ENCODE measurements around the gene CCL18. TPM values are rescaled to one million over a fixed set of nuclear protein-coding genes. Genes with fewer than 3 reads are reported as not detected.
"Not testable (repeated sequence)": the region's sequence is repeated elsewhere in the genome, so short reads cannot be mapped to it uniquely, and the experiment has no call there.

The CCL18 gene, protein sequence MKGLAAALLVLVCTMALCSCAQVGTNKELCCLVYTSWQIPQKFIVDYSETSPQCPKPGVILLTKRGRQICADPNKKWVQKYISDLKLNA
- total RNA-seq: not detected in 2 replicates

DNA sequence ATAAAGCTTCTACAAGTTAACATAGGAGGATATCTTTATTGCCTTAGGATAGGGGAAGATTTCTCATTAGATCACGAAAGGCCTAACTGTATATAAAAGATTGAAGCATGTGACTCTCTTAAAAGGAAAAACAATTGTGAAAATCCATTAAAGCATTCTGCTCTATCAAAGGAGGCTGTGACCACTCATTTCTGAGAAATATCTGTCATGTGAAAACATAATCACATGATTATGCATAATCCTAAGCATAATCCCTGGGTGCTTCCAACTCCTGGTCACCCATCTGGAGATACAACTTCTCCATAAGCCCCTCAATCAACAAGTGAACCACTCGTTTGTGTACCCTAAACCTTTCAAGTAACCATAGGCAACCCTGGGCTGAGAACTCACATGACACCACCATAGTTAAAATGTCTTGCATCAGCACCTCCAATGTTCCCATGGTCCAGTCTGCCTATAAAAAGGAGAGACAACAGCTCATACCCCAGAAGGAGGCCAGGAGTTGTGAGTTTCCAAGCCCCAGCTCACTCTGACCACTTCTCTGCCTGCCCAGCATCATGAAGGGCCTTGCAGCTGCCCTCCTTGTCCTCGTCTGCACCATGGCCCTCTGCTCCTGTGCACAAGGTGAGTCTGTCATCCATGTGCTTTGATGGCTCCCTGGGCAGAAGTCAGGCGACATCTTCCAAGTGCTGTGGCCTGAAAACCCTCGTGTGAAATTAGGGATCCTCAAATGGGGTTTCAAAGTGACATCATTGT, at the start of gene CCL18:
CCL18 (plus strand) TSS at position 487 of the 756 bp plus-strand sequence; CDS start at position 558, 71 bp downstream.
- Mint-ChIP-seq H3K27me3 (ENCODE audit: low read depth) (peaks cover 41% of the 10 kb centered on the region), H3K4me3 (ENCODE audit: low read depth) (no peak within 1 kb of the TSS), H3K27ac (no peak within 1 kb of the TSS), H3K4me1 (ENCODE audit: low read depth) (no peaks in the 10 kb centered on the region), H3K9me3 (no peaks in the 10 kb centered on the region), H3K36me3 (ENCODE audit: low read depth) (no peaks in the 10 kb centered on the region)
- no peak for DNase-seq (ENCODE audit: low spot score)
- intact Hi-C loops (cut with micrococcal nuclease): no loop called here

- intact Hi-C loops (cut with micrococcal nuclease): no loop called here
- Mint-ChIP-seq H3K27ac (no peak overlapping the region), H3K9me3 (no peaks in the 10 kb centered on the region), H3K4me3 (ENCODE audit: low read depth) (no peak overlapping the region), H3K27me3 (ENCODE audit: low read depth) (peaks cover 23% of the 10 kb centered on the region), H3K4me1 (ENCODE audit: low read depth) (no peaks in the 10 kb centered on the region), H3K36me3 (ENCODE audit: low read depth) (no peaks in the 10 kb centered on the region)
- no peak for DNase-seq (ENCODE audit: low spot score)
Measured at GRCh38 chr17:36014946-36015345, 49.1 kb upstream of the CCL18 start.

DNA sequence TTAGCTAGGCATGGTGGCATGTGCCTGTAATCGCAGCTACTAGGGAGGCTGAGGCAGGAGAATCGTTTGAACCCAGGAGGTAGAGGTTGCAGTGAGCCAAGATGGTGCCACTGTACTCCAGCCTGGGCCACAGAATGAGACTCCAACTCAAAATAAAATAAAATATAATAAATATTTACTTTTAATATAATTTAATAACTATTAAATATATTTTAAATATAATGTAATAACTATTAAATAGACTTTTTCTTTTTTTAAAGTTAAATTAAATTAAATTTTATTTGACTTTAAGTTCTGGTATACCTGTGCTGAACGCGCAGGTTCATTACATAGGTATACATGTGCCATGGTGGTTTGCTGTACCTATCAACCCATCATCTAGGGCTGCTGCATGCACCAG, 48.2 kb upstream of the CCL18 start:
- H3K4me1 Mint-ChIP-seq (ENCODE audit: low read depth); H3K9me3 Mint-ChIP-seq; H3K4me3 Mint-ChIP-seq (ENCODE audit: low read depth); intact Hi-C loops (cut with micrococcal nuclease); DNase-seq (ENCODE audit: low spot score); H3K27ac Mint-ChIP-seq; H3K36me3 Mint-ChIP-seq (ENCODE audit: low read depth): not testable (repeated sequence)
- H3K27me3 Mint-ChIP-seq (ENCODE audit: low read depth): peaks cover 28% of the 10 kb centered on the region

DNA sequence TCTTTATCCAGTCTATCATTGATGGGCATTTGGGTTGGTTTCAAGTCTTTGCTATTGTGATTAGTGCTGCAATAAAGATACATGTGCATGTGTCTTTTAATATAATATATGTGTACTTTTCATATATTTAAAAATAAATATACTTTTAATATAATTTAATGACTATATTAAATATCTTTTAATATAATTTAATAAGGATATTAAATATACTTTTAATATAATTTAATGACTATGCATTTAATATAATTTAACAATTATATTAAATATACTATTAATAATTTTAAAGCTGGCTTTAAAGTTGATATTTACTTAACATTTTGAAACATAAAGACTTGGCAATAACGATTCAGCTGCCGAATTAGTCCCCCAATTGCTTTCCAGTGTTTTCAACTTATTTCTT, 47.5 kb upstream of the CCL18 start:
- no peaks in the 10 kb centered on the region for H3K36me3 Mint-ChIP-seq (ENCODE audit: low read depth)
- H3K27me3 Mint-ChIP-seq (ENCODE audit: low read depth): peaks cover 31% of the 10 kb centered on the region
- no peak for DNase-seq (ENCODE audit: low spot score)
- no peaks in the 10 kb centered on the region for H3K9me3 Mint-ChIP-seq
- no peak overlapping the region for H3K4me3 Mint-ChIP-seq (ENCODE audit: low read depth)
- intact Hi-C loops (cut with micrococcal nuclease): no loop called here
- no peak overlapping the region for H3K27ac Mint-ChIP-seq
- no peaks in the 10 kb centered on the region for H3K4me1 Mint-ChIP-seq (ENCODE audit: low read depth)

DNA sequence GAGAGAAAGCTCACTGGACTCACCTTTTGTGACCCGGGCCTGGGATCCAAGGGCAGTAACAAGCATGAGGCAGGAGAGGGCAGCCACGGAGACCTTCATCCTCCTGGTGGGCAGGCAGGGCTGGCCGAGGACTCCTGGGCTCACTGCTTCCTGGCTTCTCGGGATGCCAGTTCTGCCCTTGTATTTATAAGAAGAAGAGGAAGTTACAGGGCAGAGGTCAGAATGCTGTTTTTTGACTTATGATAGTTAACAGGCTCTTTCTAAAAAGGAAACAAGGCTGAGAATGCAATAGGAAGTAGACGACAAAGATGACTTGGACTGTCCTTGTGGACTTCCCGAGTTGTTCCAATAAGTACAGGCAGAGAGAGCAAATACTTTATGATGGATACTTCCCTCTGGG, 46.3 kb upstream of the CCL18 start, which contains the start of gene CCL23:
CCL23 (minus strand) TSS at position 174 of the 400 bp plus-strand sequence; CDS start at position 99, 75 bp downstream.
- no peak within 1 kb of the TSS for H3K27ac Mint-ChIP-seq
- no peaks in the 10 kb centered on the region for H3K36me3 Mint-ChIP-seq (ENCODE audit: low read depth)
- H3K27me3 Mint-ChIP-seq (ENCODE audit: low read depth): peaks cover 38% of the 10 kb centered on the region
- no peaks in the 10 kb centered on the region for H3K9me3 Mint-ChIP-seq
- DNase-seq (ENCODE audit: low spot score): no peak
- intact Hi-C loops (cut with micrococcal nuclease): no loop called here
- H3K4me3 Mint-ChIP-seq (ENCODE audit: low read depth): no peak within 1 kb of the TSS
- H3K4me1 Mint-ChIP-seq (ENCODE audit: low read depth): no peaks in the 10 kb centered on the region

DNA sequence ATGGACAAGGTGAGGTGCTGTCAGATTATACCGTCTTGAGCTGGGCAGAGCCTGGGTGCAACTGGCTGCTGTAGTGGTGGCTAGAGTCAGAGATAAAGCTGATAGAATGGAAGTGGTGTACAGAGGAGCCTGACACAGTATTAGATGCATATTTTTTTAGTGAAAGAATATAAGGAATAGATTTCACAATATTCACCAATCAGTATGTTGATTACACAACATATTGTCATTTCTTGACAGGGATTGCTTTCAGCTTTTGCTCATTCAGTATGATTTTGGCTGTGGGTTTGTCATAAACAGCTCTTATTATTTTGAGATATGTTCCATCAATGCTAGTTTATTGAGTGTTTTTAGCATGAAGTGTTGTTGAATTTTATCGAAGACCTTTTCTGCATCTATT, 44.6 kb upstream of the CCL18 start:
- Mint-ChIP-seq H3K9me3 (no peaks in the 10 kb centered on the region), H3K27me3 (ENCODE audit: low read depth) (peaks cover 33% of the 10 kb centered on the region), H3K4me1 (ENCODE audit: low read depth) (no peaks in the 10 kb centered on the region), H3K27ac (no peak overlapping the region), H3K36me3 (ENCODE audit: low read depth) (no peaks in the 10 kb centered on the region), H3K4me3 (ENCODE audit: low read depth) (no peak overlapping the region)
- intact Hi-C loops (cut with micrococcal nuclease): no loop called here
- DNase-seq (ENCODE audit: low spot score): no peak

DNA sequence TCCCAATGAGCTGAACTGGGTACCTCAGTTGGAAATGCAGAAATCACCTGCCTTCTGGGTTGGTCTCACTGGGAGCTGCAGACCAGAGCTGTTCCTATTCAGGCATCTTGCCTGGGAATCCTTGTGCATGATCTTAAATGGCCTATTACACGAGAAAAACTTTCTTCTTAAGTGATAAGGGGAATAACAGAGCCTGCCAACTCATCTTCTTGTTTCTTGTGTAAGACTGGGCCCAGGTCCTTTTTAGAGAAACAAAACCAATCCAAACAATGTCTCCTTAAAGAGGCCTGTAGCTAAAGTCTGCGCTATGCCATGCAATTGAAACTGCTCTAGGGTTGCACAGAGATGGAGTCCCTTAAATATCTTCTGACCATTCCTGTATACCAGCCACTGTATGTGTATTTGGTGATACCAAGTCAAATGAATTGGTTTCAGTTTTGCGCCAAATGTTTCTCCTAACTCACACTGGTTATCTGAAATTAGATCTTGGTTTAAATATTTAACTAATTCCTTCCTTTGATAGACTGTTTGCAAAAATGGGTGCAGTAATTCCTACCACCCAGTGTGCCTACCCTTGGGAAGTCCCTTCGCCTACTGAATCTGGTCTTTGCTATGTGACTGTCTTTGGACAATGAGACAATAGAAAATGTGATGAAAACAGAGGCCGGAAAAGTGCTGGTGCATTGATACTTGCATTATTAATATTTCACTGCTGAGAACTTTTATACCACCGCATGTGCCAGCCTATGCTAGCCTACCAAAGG, 39.8 kb upstream of the CCL18 start:
- no peak for DNase-seq (ENCODE audit: low spot score)

DNA sequence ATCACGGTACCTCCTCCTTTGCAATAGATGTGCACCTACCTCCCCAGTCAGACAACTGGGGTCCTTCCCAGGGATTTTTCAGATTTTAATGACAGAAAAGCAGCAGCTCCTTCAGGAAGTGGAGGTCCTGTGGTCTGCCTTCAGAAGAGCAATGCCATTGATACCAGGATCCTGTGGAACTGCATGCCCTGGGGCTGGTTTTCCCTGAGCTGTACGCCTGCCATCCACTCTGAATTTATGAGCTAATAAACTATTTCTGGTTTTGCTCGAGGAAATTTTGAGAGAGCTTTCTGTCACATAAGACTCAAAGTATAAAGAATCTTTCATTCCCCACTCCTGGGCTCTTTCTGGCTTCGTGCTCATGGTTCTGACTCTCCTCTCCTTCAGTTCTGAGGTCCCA, 36.3 kb upstream of the CCL18 start:
- no peaks in the 10 kb centered on the region for H3K36me3 Mint-ChIP-seq (ENCODE audit: low read depth)
- H3K9me3 Mint-ChIP-seq: no peaks in the 10 kb centered on the region
- intact Hi-C loops (cut with micrococcal nuclease): no loop called here
- no peak overlapping the region for H3K4me3 Mint-ChIP-seq (ENCODE audit: low read depth)
- peaks cover 33% of the 10 kb centered on the region for H3K27me3 Mint-ChIP-seq (ENCODE audit: low read depth)
- no peak for DNase-seq (ENCODE audit: low spot score)
- H3K27ac Mint-ChIP-seq: no peak overlapping the region
- H3K4me1 Mint-ChIP-seq (ENCODE audit: low read depth): no peaks in the 10 kb centered on the region

More for the DNA sequence above, 39.8 kb upstream of the CCL18 start:
- intact Hi-C loops (cut with micrococcal nuclease): no loop called here
- no peaks in the 10 kb centered on the region for H3K36me3 Mint-ChIP-seq (ENCODE audit: low read depth)
- no peaks in the 10 kb centered on the region for H3K4me1 Mint-ChIP-seq (ENCODE audit: low read depth)
- no peaks in the 10 kb centered on the region for H3K9me3 Mint-ChIP-seq
- no peak overlapping the region for H3K4me3 Mint-ChIP-seq (ENCODE audit: low read depth)
- H3K27me3 Mint-ChIP-seq (ENCODE audit: low read depth): peaks cover 32% of the 10 kb centered on the region
- no peak overlapping the region for H3K27ac Mint-ChIP-seq

DNA sequence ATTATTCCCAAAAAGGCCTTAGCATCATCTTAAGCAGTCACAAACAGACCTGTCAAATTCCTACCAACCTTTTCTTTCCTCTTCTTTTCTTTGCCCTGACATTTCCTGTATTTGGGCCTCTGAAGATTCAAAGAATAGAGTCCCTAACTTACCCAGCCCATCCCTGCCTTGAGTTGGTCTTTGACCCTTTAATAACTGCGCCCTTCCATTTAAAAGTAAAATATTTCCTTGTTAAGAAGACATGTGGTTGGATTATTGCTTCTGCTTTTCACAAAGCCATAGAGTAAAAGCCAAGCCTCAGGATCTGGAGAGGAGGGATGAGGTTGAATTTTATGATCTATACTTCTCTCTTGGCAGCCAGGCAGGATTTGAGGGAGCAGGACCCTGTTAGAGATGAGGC, 33.1 kb upstream of the CCL18 start:
- H3K27me3 Mint-ChIP-seq (ENCODE audit: low read depth): peaks cover 49% of the 10 kb centered on the region
- H3K4me3 Mint-ChIP-seq (ENCODE audit: low read depth): no peak overlapping the region
- intact Hi-C loops (cut with micrococcal nuclease): no loop called here
- DNase-seq (ENCODE audit: low spot score): no peak
- no peak overlapping the region for H3K27ac Mint-ChIP-seq
- H3K4me1 Mint-ChIP-seq (ENCODE audit: low read depth): no peaks in the 10 kb centered on the region
- no peaks in the 10 kb centered on the region for H3K9me3 Mint-ChIP-seq
- H3K36me3 Mint-ChIP-seq (ENCODE audit: low read depth): no peaks in the 10 kb centered on the region

- no peak for DNase-seq (ENCODE audit: low spot score)
- H3K4me3 Mint-ChIP-seq (ENCODE audit: low read depth): no peak overlapping the region
- H3K9me3 Mint-ChIP-seq: no peaks in the 10 kb centered on the region
- H3K36me3 Mint-ChIP-seq (ENCODE audit: low read depth): no peaks in the 10 kb centered on the region
- no peaks in the 10 kb centered on the region for H3K4me1 Mint-ChIP-seq (ENCODE audit: low read depth)
- no peak overlapping the region for H3K27ac Mint-ChIP-seq
- H3K27me3 Mint-ChIP-seq (ENCODE audit: low read depth): peaks cover 44% of the 10 kb centered on the region
- intact Hi-C loops (cut with micrococcal nuclease): no loop called here
Measured at GRCh38 chr17:36034127-36034526, 29.9 kb upstream of the CCL18 start.

DNA sequence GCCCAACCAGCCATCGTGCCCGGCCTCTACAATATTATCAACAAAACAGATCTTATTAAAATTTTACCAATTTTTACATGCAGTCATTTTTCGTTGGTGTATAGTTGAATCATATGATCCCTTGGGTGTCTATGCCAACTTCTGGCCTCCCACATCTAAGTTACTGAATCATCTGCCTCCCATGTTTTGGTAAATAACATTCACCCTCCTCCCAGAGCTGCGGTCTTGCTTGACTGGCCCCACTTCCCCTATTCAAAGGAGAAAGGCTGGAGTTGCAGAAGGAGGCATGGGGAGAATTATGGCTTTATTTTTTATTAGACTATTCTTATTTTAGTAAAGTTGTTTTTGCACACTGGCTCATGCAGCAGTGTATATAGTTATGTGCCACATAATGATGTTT, 27.8 kb upstream of the CCL18 start:
- intact Hi-C loops (cut with micrococcal nuclease): no loop called here
- Mint-ChIP-seq H3K27me3 (ENCODE audit: low read depth) (peaks cover 32% of the 10 kb centered on the region), H3K27ac (no peak overlapping the region), H3K4me3 (ENCODE audit: low read depth) (no peak overlapping the region), H3K36me3 (ENCODE audit: low read depth) (no peaks in the 10 kb centered on the region), H3K9me3 (no peaks in the 10 kb centered on the region), H3K4me1 (ENCODE audit: low read depth) (no peaks in the 10 kb centered on the region)
- DNase-seq (ENCODE audit: low spot score): no peak

DNA sequence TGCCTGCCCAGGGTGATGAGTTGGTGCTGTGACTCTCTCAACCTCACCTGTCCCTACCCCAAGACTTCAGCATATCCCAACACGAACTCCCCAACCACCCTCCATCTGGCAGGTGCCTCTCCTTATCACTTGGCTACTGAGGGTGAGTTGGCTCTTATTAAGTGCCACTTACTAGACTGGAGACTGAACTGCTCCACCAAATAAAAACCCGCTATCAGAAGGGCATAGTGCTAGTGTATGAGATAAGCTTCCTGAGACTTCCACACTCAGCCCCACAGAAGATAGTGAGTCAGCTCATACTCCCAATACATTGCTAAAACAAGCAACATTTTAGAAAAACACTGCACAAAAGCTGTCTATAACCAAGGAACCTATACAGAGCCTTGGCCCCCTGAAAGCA, 16.0 kb upstream of the CCL18 start:
- H3K9me3 Mint-ChIP-seq: peaks cover 19% of the 10 kb centered on the region
- DNase-seq (ENCODE audit: low spot score): no peak
- no peak overlapping the region for H3K4me3 Mint-ChIP-seq (ENCODE audit: low read depth)
- H3K36me3 Mint-ChIP-seq (ENCODE audit: low read depth): no peaks in the 10 kb centered on the region
- H3K27me3 Mint-ChIP-seq (ENCODE audit: low read depth): peaks cover 25% of the 10 kb centered on the region
- intact Hi-C loops (cut with micrococcal nuclease): no loop called here
- no peaks in the 10 kb centered on the region for H3K4me1 Mint-ChIP-seq (ENCODE audit: low read depth)
- H3K27ac Mint-ChIP-seq: no peak overlapping the region

DNA sequence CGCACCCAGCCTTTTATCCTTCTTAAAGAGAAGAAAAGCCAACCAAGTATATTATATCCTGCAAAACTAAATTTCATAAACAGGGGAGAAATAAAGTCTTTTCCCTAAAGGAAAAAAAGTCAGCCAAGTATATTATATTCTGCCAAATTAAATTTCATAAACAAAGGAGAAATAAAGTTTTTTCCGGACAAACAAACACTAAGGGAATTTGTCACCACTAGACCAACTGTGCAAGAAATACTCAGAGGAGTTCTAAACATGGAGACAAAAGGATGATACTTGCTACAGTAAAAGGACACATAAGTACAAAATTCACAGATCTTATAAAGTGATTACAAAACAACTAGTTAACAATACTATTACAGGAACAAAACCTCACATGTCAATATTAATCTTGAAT, 14.4 kb upstream of the CCL18 start:
- no peak overlapping the region for H3K27ac Mint-ChIP-seq
- H3K36me3 Mint-ChIP-seq (ENCODE audit: low read depth): no peaks in the 10 kb centered on the region
- H3K27me3 Mint-ChIP-seq (ENCODE audit: low read depth): peaks cover 20% of the 10 kb centered on the region
- no peak for DNase-seq (ENCODE audit: low spot score)
- H3K4me3 Mint-ChIP-seq (ENCODE audit: low read depth): no peak overlapping the region
- no peaks in the 10 kb centered on the region for H3K4me1 Mint-ChIP-seq (ENCODE audit: low read depth)
- H3K9me3 Mint-ChIP-seq: peaks cover 19% of the 10 kb centered on the region
- intact Hi-C loops (cut with micrococcal nuclease): no loop called here
